ENCODE results near the gene MAGEL2. TPM values are rescaled to one million over a fixed set of nuclear protein-coding genes. Genes with fewer than 3 reads are reported as not detected.

Gene MAGEL2
- not detected for total RNA-seq

DNA sequence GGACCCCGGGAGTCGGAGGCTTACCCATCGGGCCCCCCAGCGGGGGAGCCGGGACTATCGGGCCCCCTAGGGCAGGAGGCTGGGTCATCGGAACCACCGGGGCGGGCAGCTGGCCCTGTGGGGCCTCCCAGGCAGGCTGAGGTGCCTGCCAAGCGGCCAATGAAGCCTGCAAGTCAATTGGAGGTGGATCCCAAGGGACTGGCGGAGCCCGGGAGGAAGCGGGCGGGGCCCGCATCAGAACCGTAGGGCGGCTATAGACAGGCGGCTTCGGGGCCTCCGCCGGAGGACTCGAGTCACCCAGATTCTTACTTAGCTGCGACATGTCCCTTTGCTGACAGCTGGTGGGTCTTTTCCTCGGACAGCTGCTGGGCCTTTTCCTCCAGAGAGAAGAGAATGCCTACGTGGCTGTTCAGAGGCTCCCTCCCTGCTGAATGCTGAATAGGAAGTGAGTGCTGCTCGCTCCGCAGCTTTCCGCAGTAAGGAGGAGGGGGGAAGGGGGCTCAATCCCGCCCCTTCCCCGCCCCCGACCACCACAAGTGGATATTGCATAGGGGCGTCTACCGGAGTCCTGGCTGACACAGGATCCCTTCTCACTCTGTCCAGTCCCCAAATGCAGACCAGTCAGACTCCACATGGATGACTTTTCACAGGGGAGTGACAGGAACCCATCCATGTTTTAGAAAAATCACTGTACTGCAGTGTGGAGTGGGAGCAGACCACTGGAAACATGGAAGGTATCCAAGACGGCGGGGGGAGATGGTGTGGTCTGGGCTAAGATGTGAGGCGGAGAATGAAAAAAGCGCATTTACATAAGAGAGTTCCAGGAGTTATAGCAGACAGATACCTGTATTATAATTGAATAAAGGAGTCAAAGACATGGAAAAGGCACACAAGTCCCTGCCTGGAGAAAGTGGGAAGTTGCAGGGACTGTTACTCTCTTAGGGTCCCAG is at the start of gene MAGEL2:
Gene MAGEL2, minus strand, starts transcription at position 447 of the 950 bp plus-strand sequence. Its CDS starts 125 bp downstream, at position 322.
- no peaks in the 10 kb centered on the region for H3K4me1 Mint-ChIP-seq
- DNase-seq (no peak), ATAC-seq (no peak)
- CTCF ChIA-PET, result no interaction called here
- no peak within 1 kb of the TSS for H3K4me3 Mint-ChIP-seq
- peaks cover 5% of the 10 kb centered on the region for H3K27me3 Mint-ChIP-seq
- no peaks in the 10 kb centered on the region for H3K9me3 Mint-ChIP-seq (ENCODE audit: low read depth)
- H3K36me3 Mint-ChIP-seq, result no peaks in the 10 kb centered on the region
- H3K27ac Mint-ChIP-seq, result no peak within 1 kb of the TSS

- CTCF ChIA-PET, result no interaction called here
- no peaks in the 10 kb centered on the region for H3K36me3 Mint-ChIP-seq
- no peak for ATAC-seq
- peaks cover 6% of the 10 kb centered on the region for H3K9me3 Mint-ChIP-seq (ENCODE audit: low read depth)
- no peak overlapping the region for H3K27ac Mint-ChIP-seq
- no peaks in the 10 kb centered on the region for H3K27me3 Mint-ChIP-seq
- H3K4me1 Mint-ChIP-seq, result no peaks in the 10 kb centered on the region
- H3K4me3 Mint-ChIP-seq, result no peak overlapping the region
- DNase-seq, result no peak
Observed at GRCh38 chr15:23695282-23695681, 47.6 kb upstream of the MAGEL2 start.

DNA sequence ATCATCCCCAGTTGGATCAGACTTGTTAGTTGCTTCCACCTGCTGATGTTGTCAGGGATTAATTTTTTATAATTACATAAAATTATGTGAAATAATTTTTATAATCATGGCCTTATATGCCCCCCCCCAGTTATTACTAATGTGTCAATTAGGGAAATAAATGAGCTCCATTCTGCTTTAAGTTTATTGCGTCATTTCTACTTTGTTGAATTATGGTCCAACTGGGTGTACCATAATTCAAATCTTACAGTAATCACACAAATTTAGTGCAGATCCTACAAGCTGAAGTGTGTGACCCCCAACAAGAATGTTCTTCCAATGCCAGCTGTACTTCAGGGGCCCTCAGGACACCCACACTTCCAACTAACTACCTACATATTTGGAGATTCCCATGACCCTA is 46.9 kb upstream of the MAGEL2 start:
- peaks cover 10% of the 10 kb centered on the region for H3K9me3 Mint-ChIP-seq (ENCODE audit: low read depth)
- CTCF ChIA-PET, result no interaction called here
- H3K36me3 Mint-ChIP-seq, result no peaks in the 10 kb centered on the region
- no peak overlapping the region for H3K4me3 Mint-ChIP-seq
- H3K27me3 Mint-ChIP-seq, result no peaks in the 10 kb centered on the region
- H3K27ac Mint-ChIP-seq, result no peak overlapping the region
- DNase-seq (no peak), ATAC-seq (no peak)
- H3K4me1 Mint-ChIP-seq, result no peaks in the 10 kb centered on the region

DNA sequence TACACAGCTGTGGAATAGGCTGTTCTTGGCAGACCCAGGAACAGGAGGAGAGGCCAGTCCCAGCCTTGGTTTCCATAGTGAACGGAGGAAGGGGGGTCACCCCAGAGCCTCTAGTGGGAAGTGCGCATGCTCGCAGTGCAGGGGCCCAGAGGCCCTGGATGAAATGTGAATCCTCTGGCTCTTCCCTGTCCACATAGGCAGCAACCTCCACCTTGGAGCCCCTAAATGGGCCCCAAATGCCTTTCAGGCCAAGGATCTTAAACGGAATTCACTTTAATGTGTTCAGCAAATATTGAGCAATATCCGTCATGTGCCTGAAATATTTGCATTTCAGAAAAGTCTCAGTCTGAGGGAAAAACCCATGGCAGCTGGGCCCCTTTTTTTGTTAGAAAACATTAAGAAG is 42.8 kb upstream of the MAGEL2 start:
- Mint-ChIP-seq H3K9me3 (ENCODE audit: low read depth) (peaks cover 10% of the 10 kb centered on the region), H3K4me1 (no peaks in the 10 kb centered on the region), H3K4me3 (no peak overlapping the region), H3K27me3 (peaks cover 4% of the 10 kb centered on the region), H3K27ac (no peak overlapping the region), H3K36me3 (no peaks in the 10 kb centered on the region)
- DNase-seq, result no peak
- no peak for ATAC-seq
- CTCF ChIA-PET, result no interaction called here

- H3K27ac Mint-ChIP-seq, result no peak overlapping the region
- H3K9me3 Mint-ChIP-seq (ENCODE audit: low read depth), result peaks cover 10% of the 10 kb centered on the region
- H3K4me1 Mint-ChIP-seq, result no peaks in the 10 kb centered on the region
- ATAC-seq, result no peak
- no peak for DNase-seq
- H3K27me3 Mint-ChIP-seq, result peaks cover 4% of the 10 kb centered on the region
- CTCF ChIA-PET, result no interaction called here
- no peaks in the 10 kb centered on the region for H3K36me3 Mint-ChIP-seq
- no peak overlapping the region for H3K4me3 Mint-ChIP-seq
Observed at GRCh38 chr15:23690015-23690414, 42.3 kb upstream of the MAGEL2 start.

GRCh38 chr15:23687143-23687470 is 39.4 kb upstream of the MAGEL2 start, which contains the start of gene NDN:
TSS of gene NDN (minus strand) at chr15:23687305. CDS start at chr15:23687217, 88 bp downstream.
- ATAC-seq (no peak), DNase-seq (no peak)
- Mint-ChIP-seq H3K27me3 (peaks cover 4% of the 10 kb centered on the region), H3K36me3 (no peaks in the 10 kb centered on the region), H3K4me3 (peak within 1 kb of the TSS; percentile 30), H3K27ac (no peak within 1 kb of the TSS), H3K9me3 (ENCODE audit: low read depth) (peaks cover 9% of the 10 kb centered on the region), H3K4me1 (no peaks in the 10 kb centered on the region)
- CTCF ChIA-PET, result no interaction called here

DNA sequence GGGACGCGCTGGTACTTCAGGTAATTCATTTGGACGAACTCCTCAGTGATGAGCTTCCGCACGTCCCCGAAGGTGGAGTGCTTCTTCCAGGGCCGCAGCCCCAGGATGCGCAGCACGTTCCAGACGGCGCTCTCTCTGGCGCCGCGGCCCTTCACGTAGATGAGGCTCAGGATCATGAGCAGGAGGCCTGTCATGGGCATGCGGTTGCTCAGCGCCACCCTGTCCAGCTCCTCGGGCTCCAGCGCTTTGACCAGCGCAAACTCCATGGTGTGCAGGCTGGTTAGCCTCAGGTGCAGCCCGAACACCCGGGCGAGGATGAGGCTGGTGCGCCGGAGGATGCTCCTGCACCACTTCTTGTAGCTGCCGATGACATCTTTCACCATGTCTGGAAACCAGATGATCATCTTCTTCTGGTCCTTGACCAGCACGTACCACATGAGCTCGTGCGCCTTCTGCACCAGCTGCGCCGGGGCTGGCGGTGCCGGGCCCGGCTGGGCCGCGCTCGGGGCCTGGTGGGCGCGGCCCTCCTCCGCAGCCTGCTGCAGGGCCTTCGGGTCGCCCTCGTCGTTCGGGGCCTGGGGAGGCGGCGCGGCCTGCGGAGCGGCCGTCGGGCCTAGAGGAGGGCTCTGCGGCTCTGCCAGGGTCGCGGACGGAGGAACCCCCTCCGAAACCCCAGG is 38.9 kb upstream of the MAGEL2 start:
- Mint-ChIP-seq H3K36me3 (no peaks in the 10 kb centered on the region), H3K27ac (no peak overlapping the region), H3K27me3 (peaks cover 4% of the 10 kb centered on the region), H3K9me3 (ENCODE audit: low read depth) (peaks cover 9% of the 10 kb centered on the region), H3K4me1 (no peaks in the 10 kb centered on the region), H3K4me3 (peak overlapping the region; percentile 30)
- CTCF ChIA-PET, result no interaction called here
- ATAC-seq, result no peak
- no peak for DNase-seq

DNA sequence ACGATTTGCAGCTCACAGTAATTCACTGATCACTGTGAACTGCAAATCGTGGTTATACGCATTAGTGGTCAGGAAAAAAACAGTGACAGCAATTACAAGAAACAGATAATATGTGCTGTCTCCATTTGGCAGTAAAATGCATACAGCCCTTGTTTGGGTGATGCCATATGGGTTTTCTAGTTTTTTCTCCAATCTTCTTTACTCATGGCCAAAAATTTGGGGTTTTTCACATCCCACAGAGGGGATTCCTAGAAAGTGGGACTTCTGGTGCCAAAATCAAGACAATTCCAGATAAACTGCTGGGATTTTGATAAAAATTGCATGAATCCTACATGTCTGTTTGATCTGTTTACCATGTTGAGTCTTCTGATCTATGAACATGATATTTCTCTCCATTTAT is 23.8 kb upstream of the MAGEL2 start:
- ATAC-seq, result no peak
- no peaks in the 10 kb centered on the region for H3K36me3 Mint-ChIP-seq
- H3K27me3 Mint-ChIP-seq, result no peaks in the 10 kb centered on the region

DNA sequence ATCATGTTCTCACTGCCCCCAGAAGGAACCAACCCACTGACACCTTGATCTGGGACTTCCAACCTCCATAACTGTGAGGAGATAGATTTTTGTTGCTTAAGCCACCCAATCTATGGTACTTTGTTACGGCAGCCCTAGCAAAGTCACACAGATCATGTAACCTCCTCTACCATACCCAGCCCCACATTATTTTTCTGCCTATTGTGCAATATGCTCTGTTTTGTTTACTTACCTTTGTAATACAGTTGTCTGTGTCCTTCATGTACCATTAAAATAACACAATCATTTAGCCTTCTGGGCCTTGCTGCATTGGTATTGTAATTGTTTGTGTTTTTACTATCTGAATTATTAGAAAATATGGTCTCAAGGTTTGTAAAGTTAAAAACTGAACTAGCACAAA is 23.3 kb upstream of the MAGEL2 start:
- Mint-ChIP-seq H3K27ac (no peak overlapping the region), H3K36me3 (no peaks in the 10 kb centered on the region), H3K4me1 (no peaks in the 10 kb centered on the region), H3K9me3 (ENCODE audit: low read depth) (peaks cover under 1% of the 10 kb centered on the region), H3K4me3 (no peak overlapping the region), H3K27me3 (no peaks in the 10 kb centered on the region)
- CTCF ChIA-PET, result no interaction called here
- DNase-seq, result no peak
- no peak for ATAC-seq

More for the DNA sequence above, 23.8 kb upstream of the MAGEL2 start:
- DNase-seq, result no peak
- CTCF ChIA-PET, result no interaction called here
- H3K4me3 Mint-ChIP-seq, result no peak overlapping the region
- no peak overlapping the region for H3K27ac Mint-ChIP-seq
- H3K9me3 Mint-ChIP-seq (ENCODE audit: low read depth), result no peaks in the 10 kb centered on the region
- H3K4me1 Mint-ChIP-seq, result no peaks in the 10 kb centered on the region

- no peaks in the 10 kb centered on the region for H3K36me3 Mint-ChIP-seq
- H3K4me1 Mint-ChIP-seq, result no peaks in the 10 kb centered on the region
- H3K27me3 Mint-ChIP-seq, result no peaks in the 10 kb centered on the region
- no peak overlapping the region for H3K27ac Mint-ChIP-seq
- no peak for ATAC-seq
- DNase-seq, result no peak
- CTCF ChIA-PET, result no interaction called here
- peaks cover 3% of the 10 kb centered on the region for H3K9me3 Mint-ChIP-seq (ENCODE audit: low read depth)
- H3K4me3 Mint-ChIP-seq, result no peak overlapping the region
Observed at GRCh38 chr15:23663232-23663631, 15.6 kb upstream of the MAGEL2 start.

GRCh38 chr15:23648920-23649515 is 1.4 kb upstream of the MAGEL2 start:
- no peak overlapping the region for H3K4me3 Mint-ChIP-seq
- no peak overlapping the region for H3K27ac Mint-ChIP-seq
- CTCF ChIA-PET, result no interaction called here
- peaks cover 5% of the 10 kb centered on the region for H3K27me3 Mint-ChIP-seq
- no peaks in the 10 kb centered on the region for H3K9me3 Mint-ChIP-seq (ENCODE audit: low read depth)
- H3K36me3 Mint-ChIP-seq, result no peaks in the 10 kb centered on the region
- DNase-seq, result no peak
- H3K4me1 Mint-ChIP-seq, result no peaks in the 10 kb centered on the region
- ATAC-seq, result no peak

DNA sequence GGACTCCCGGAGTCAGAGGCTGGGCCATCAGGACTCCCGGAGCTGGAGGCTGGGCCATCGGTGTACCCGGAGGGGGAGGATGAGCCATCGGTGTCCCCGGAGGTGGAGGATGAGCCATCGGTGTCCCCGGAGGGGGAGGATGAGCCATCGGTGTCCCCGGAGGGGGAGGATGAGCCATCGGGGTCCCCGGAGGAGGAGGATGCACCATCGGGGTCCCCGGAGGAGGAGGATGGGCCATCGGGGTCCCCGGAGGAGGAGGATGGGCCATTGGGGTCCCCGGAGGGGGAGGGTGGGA is 719 bp downstream of the MAGEL2 start:
- CTCF ChIA-PET, result no interaction called here
- Mint-ChIP-seq H3K9me3 (ENCODE audit: low read depth) (no peaks in the 10 kb centered on the region), H3K27ac (no peak overlapping the region), H3K4me3 (no peak overlapping the region), H3K36me3 (no peaks in the 10 kb centered on the region), H3K27me3 (peaks cover 5% of the 10 kb centered on the region), H3K4me1 (no peaks in the 10 kb centered on the region)
- DNase-seq (no peak), ATAC-seq (no peak)

DNA sequence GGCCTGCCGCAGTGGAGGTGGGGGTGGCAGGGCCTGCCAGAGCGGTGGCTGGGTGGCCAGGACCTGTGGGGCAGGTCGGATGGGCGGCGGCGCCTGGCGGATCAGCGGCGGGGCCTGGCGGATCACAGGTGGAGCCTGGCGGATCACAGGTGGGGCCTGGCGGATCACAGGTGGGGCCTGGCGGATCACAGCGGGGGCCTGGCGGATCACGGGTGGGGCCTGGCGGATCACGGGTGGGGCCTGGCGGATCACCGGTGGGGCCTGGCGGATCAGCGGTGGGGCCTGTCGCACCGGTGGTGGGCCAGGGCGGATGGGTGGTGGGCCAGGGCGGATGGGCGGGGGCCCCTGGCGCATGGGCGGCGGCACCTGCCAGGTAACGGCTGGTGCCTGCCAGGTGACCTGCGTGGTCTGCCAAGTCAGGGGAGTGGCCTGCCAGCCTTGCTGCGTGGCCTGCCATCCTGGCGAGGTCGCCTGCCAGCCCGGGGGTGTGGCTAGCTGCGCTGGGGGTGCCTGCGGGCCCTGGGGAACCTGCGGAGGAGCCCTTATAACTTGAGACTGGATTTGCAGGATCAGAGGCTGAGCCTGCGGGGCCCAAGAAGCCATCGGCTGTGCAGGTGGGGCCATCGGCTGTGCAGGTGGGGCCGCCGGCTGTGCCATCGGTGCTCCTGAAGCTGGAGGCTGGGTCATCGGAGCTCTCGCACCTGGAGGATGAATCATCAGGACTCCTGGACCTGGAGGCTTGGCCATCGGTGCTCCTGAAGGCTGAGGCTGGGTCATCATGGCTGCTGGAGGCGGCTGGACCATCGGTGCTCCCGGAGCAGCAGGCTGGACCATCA is 1.3 kb downstream of the MAGEL2 start:
- CTCF ChIA-PET, result no interaction called here
- Mint-ChIP-seq H3K4me3 (no peak overlapping the region), H3K36me3 (no peaks in the 10 kb centered on the region), H3K27me3 (peaks cover 5% of the 10 kb centered on the region), H3K4me1 (no peaks in the 10 kb centered on the region), H3K9me3 (ENCODE audit: low read depth) (no peaks in the 10 kb centered on the region), H3K27ac (no peak overlapping the region)
- ATAC-seq (no peak), DNase-seq (no peak)

Data from activated CD8-positive, alpha-beta memory T cell treated with anti-CD3 and anti-CD28 coated beads, Interleukin-2, amount 10 ng/mL, durations not matched to agents 7 days and 5 days (primary cell).